Activated CD4-positive, alpha-beta T cell treated with anti-CD3 and anti-CD28 coated beads, Interleukin-2, amount 50 U/mL, for 1 hour (primary cell): Measurements from ENCODE around the gene LTBP3.
A peak's percentile ranks its signal among the peaks of the same experiment; 100 is the strongest.
"Not testable (repeated sequence)": the region's sequence is repeated elsewhere in the genome, so short reads cannot be mapped to it uniquely, and the experiment has no call there.

Experiments used
- DNase-seq: peaks from one replicate; pipeline ENCODE4 v3.0.0-alpha.2; 2020

Gene LTBP3

DNA sequence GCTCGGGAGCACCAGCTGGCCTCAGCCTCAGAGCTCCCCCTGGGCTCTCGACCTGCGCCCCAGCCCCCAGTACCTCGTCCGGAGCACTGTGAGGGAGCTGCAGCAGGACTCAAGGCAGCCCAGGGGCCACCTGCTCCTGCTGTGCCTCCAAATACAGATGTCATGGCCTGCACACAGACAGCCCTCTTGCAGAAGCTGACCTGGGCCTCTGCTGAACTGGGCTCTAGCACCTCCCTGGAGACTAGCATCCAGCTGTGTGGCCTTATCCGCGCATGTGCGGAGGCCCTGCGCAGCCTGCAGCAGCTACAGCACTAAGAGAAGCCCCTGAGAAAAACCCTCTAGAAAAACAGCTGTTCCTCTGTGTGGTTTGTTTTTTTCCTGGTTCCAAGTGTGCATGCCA is 13.3 kb upstream of the LTBP3 start:
- no peak for DNase-seq

DNA sequence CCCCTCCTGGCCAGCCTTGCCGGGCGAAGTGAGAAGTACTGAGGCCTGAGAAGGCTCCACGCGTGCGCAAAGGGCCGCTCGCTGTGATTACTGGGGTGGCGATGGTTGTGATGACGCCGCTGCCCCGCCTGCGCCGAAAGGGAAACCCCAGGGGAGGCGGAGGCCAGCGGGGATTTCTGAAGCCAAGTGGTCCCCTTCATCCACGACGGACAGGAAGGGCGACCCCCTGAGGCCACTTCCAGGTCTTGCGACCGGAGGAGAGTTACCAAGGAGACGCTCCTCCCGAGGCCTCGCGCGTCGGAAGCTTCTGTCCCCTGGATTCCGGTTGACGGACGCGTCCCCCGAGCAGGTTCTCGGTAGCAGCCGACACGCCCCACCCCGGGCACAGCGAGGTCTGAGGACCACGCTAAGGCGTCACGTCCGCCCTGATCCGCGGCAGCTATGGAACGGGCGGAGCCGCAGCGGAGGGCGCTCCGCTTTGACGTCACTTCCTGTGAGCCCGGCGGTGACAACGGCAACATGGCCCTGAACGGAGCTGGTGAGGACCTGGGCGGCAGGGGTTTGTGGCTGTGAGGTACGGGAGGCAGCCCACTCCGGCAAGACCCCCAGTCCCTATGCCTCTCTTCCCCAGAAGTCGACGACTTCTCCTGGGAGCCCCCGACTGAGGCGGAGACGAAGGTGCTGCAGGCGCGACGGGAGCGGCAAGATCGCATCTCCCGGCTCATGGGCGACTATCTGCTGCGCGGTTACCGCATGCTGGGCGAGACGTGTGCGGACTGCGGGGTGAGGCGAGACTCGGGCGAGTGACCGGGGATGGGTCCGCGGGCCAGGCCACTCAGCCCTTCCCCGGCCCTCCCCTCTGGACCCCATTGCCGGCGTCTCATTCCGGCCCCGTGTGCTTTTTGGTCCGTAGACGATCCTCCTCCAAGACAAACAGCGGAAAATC is 12.1 kb upstream of the LTBP3 start, which contains the start of gene ZNRD2:
Gene ZNRD2, plus strand, starts transcription at position 505 of the 946 bp plus-strand sequence. Its CDS starts 15 bp downstream, at position 520.
- DNase-seq = peak; percentile 98

DNA sequence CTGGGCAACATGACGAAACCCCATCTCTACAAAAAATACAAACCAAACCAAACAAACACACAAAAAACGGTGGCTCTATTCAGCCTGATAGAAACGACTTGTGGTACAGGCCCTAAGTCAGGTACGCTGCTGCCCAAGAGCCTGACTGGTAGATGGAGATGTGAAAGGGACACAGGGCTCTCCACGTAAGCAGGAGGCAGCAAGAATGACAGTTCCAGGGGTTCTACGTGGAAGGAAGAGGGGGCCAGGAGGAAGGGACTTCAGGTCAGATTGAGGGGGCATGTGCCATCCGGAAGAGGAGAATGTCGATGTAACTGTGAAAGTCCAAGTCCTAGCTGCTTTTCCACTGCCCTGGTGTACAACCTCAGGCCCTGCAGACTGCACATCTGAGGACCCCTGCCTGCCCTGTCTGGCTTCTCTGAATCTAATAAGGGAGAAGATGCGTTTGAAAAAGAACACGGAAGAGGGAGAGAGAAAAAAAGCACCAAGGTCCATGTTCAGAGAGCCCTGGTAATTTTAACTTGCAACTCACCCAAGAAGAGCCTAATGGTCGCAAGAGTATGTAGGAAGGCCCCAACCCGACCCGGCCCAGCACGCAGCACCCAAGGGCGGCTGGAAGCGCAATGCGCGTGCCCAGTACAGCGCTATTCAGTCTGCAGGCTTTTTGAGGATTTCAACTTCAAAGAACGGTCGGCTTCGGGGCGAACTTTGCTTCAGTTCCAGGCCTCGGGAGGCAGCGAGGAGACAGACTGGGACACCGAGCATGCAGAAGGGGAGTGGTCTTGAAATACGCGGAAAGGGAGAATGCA is 11.2 kb upstream of the LTBP3 start:
- DNase-seq = no peak

DNA sequence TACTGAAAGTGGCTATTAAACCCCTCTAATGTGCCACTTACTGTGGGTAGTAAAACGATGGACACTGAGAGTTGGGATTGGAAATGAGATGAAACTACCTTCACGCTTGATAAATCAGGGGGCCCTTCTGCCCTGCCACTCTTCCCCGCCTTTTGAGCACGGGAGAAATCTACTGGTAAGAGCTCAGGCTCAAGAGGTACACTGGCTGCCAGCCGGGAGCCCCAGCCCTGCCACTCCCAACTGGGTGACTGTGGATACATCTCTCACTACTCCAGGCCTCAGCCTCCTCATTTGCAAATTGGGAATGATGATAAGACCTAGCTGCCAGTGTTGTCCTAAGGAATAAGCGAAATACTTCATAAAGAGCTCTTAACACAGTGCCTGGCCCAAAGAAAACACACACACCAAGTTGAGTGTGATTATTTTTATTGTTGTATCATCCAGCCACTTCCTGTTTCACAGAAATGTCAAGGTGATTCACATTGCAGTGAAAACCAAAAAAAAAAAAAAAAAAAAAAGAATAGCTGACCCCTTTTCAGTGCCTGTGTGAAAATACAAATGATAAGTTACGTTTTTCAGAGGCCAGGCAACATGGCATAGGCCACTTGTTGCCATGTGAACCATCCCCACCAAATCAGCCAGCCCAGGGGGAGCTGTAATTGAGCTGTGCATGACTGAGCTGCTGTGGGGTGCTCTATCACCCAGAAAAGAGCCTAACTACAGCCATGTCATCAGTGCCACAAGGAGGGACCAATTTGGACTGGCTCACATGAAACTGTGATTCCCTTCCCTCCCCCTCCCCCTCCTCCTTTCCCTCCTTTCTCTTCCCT is 7.7 kb upstream of the LTBP3 start:
- no peak for DNase-seq

DNA sequence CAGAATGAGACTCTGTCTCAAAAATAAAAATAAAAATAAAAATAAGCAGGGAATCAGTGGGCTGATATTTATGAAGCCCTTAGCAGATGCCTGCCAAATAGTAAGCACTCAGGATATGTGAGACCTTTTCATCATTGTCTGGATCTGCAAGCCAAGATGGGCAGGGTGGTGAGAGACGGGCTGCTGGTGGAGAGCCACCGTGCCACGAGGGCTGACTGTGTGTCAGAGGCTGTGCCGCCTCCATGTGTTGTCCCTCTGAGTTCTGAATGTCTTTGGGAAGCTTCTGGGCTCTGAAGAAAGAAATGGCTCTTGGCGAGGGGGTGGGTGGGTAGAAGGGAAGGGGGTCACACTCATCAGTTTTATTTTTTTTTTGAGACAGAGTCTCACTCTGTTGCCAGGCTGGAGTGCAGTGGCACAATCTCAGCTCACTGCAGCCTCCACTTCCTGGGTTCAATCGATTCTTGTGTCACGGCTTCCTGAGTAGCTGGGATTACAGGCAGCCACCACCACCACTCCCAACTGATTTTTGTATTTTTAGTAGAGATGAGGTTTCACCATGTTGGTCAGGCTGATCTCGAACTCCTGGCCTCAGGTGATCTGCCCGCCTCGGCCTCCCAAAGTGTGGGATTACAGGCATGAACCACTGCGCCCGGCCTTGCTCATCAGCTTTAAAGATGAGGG is 6.9 kb upstream of the LTBP3 start:
- not testable (repeated sequence) for DNase-seq

DNA sequence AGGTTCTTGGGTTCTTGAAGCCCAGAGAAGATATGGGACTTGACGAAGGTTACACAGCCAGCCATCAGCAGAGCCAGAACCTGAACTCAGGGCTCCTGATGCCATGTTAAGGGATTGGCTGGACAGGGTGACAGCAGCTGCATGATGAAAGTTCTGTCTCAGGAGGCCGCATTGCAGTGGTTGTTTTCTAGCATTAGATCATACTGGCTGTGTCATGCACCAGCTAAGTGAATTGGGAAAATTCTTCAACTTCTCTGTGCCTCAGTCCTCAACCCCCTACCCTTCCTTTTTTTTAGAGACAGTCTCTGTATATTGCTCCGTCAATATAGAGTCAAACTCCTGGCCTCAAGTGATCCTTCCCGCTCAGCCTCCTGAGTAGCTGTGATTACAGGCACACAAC is 5.4 kb upstream of the LTBP3 start:
- DNase-seq = no peak

DNA sequence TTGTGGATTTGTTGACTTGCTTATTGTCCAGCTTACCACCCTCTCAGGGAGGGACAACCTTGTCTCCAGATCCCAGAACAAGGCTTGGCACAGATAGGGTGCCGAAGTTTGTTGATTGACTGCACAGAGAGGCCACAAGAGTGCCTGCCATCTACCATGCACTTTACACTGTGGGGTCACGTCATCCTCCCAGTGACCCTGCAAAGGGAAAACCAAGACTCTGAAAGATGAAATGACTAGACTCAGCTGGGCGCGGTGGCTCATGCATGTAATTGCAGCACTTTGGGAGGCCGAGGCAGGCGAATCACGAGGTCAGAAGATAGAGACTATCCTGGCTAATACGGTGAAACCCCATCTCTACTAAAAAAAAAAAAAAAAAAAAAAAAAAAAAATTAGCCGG is 4.6 kb upstream of the LTBP3 start:
- no peak for DNase-seq

DNA sequence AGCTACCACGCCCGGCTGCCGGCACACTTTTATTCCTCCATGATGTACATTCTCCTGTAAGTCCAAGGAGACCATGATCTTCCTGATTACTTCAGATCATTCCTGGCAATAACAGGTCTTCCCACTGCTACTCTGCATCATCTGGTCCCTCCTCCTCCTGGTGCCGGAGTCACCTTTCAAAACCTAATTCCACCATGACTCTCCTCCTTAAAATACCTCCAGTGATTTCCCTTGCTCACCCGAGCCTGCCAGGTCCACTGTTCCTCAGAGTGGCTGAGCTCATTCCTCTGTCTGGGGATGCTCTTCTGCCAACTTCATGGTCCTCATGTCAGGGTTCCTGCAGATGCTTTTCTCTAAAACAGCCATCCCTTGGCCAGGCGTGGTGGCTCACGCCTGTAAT is 3.9 kb upstream of the LTBP3 start:
- no peak for DNase-seq

DNA sequence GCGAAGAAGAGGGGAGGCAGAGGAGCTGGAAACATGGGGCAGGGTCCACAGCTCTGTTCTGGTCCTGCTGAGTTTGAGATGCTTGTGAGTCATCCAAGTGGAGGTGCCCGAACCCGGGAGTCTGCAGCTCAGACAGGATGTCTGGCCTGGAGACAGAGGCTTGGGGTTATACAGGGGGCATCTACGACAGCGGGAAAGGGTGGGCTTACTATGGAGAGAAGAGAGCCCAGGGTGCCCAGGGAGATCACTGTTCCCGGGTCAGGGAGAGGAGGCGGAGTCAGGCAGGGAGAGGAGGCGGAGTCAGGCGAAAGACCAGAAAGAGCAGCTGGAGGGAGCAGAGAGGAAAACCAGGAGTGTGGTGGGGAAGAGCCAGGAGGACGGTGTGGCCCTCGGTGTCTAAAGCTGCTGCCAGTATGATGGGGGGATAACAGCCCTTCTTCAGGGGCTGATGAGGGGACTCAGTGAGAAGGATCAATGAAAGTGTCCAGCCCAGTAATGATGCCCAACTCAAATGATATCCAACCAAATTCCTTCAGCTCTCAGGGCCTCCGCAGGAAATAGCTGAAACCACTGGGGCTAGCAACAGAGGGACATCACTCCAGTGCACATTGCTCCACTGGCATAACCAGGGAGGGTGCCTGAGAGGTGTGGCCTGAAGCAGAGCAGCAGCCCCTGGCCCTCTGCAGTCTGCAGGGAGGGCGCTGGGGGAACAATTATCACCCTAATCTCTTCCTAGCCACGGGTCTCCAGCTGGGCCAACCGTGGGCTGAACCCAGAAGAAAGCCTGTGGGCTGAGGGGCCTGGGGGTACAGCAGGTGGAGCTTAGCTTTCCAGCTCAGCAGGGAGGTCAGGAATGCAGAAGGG is 2.6 kb upstream of the LTBP3 start:
- DNase-seq = no peak

DNA sequence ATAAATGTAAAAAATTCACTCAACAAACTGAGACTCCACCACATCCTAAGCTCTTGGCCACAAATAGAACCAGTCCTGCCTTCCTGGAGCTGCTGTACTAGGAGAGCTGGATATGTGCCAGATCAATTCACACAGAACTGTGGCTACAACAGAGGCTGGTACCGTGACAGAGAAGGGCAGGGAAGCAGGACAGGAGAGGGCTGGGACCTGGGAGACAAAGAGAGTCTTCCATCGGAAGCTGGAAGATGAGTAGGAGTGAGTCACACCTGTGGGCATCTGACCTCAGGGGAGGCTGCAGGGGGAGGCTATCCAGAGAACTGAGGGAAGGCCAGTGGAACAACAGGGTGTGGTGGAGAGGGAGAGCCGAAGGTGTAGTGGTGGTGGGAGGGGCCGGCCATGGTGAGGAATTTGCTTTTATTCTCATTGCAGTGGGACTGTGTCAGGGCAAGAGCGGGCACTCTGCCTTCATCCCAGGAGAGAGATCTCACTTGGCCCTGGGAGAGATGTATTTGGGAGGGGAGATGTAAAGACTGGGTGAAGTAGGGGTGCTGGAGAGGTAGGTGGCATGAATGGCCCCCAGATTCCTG is 1.9 kb upstream of the LTBP3 start:
- DNase-seq = no peak

DNA sequence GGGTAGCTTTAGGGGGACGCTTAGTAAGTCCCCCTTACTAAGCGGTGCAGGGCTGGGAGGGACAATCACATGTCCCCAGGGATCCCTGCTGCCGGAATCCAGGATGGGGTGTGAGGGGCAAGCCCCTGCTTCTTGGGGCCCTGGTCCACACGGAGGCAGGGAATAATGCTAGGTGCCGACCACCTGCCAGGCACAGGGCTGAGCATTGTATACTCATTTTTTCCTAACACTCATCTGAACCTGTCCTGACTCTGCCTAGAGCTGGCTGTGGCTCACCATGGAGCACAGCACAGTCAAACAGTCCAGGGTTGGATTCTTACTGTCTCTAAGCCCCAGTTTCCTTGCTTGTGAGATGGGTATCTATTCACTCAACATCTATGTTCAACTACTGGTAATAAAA is 1.4 kb upstream of the LTBP3 start:
- DNase-seq = no peak

DNA sequence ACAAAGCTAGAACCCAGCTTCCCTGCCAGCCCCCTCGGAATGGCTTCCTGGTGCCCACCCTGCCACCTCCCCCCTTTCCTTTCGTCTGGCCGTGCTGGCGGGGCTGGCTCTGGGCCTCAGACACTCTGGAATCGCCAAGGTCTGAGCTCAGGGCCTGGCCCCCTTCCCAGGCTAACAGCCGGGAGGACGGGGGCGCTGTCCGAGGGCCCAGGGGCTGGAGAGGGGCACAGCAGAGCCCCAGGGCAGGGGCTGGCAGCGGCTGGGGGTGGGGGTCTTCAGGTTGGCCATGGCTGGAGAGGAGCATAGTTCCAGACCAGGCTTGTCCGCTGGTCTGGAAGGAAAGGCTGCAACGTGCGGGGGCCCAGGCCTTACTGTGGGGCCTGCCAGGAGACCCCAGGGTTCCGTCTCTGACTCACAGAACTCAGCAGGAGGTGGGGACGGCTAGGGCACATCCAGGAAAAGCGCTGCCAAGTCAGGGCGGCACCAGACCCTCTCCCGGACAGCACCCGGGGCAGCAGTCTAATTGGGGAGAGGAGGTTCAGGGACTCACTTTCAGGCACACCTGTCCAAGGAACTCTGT is 861 bp upstream of the LTBP3 start:
- DNase-seq = no peak

DNA sequence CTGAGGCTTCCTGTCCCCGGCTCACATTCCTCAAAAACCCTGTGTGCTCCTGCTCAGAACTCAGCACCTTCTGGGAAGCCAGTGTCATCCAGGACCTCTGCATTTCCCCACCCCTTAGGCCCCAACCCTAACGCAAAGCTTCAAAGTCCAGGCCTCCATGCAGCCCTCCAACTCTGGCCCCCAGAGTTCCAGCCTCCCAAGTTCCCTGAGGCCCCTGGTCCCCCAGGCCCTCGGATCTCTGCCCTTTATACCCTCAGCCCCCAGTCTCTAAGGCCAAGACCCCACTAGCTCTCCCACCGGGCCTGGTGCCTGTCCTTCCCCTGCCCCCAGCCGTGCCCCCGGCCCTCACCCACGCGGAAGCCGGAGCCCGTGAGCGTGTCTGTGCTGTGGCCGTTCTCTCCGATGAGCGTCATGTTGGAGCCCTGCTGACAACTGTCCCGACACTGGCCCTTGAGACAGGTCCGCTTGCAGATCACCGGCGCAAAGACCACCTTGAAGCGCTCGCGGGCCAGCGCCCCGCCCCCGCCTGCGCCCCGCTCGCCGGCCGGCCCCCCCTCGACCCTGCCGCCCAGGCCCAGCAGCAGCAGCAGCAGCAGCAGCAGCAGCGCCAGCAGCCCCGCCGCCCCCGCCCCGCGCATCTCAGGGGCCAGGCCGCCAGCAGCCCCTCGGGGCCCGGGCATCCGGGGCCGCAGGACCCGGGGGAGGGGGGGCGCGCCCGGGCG is 718 bp downstream of the LTBP3 start:
- DNase-seq = no peak

DNA sequence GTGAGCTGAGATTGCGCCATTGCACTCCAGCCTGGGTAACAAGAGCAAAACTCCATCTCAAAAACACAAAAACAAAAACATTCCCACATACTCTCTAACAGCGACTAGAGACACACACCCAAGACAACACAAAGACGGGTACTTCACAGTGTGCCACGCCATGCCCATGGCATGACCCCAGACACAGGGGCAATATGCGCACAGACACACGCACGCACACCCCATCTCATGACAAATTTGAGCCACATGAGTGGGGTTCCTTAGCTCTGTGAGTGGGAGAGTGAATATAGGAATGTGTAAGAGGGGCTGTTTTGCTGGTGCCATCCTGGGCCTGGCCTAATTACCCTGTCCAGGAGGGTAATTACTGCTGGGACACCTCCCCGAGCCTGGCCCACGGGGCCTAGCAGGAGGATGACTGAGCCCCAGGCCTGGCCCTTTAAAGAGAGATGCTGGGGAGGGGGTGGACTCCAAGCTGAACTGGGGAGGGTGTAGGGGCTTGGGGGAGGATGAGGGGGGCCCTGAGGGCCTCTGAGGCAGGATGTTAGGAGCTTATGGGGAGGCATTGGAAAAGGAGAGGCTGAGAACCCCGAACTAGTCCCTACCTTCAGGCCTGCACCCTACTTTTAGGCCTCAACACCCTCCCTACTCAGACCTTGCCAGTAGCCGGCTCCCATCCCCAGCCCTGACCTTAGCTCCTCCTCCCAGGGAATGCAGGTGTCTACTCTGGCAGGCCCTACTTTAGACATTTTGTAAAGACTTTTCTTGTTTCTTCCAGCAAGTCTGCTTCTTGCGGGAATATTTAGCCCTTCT is 1.5 kb downstream of the LTBP3 start:
- no peak for DNase-seq

DNA sequence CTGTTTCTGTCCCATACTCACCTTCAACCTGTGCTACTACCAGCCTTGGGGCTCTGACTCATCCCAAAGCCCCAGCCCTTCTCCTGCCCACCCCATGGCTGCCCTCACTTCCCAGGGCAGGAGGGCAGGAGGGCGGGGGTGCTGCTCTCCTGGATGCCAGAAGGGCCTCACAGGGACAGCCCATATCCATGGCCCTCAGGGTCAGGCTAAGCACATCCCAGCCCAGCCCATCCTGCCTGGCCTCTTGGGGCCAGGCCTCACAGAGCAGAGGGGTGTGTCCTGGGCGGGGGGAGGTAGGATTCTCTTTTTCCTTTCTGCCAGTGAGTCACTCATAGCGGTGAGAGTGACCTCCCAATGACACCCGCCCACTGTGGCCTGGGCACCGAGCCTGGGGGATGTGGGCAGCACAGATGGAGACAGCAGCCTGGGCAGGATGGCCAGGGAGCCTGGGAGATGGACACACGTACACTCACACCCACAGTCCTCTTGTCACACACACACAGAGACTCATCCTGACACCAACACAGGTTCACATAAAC is 2.4 kb downstream of the LTBP3 start:
- DNase-seq = no peak

DNA sequence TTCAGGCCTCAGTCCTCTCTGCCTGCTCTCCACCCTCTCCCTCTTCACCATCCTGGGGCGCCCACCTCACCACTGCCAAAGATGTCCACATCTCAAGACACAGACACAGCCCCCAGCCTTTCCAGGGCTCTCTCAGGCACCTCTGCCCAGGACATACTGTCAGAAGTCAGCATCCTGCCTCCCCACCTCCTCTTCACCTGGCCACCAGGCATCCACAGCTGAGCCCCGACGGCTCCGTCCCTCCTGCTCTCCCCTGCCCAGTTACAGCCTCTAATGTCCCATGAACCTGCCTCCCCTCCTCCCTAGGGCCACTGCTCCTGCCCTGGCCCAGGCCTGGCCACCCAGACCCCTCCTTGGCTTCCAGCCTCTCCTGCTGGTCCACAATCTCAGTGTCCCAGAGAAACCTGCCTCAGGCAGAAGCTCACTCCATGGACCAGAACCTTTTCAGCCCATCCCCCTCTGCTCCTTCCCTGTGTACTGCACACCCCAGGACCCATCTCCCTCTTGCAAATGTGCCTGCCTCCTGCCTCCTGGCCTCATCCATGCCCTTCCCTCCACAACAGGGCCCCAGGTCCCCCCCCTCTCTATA is 3.2 kb downstream of the LTBP3 start:
- DNase-seq = no peak

DNA sequence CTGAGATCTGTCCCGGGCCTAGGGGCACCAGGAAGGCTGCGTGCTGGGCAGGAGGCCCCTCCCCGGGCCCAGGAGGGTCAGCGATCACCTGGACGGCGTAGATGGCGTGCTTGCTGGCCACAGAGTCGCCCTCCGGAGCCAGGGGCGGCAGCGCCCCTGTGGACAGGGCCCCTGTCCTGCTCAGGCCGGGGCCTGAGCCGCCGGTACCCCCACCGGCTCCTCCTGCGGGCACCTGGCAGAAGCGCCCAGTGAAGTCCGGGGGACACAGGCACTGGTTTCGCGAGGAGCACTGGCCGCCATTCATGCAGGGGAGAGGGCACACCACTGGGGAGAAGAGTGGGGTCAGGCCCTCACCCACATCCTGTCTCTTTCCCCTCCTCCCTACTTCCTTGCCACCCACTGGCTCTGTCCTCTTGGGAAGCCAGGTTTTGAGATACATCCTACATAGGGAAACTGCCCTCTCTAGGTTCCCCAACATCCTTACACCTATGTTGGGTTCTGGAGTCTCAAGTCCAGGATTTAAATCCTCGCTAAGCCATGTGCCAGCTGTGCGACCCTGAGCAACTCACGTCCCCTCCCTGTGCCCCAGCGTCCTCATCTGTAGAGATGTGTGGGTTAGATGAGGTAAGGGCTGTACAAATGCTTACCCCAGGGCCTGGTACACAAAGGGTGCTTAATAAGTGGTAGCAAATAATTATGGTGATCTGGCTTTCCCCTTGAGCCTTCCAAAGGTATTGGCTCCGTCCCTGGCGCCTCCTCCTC is 3.9 kb downstream of the LTBP3 start:
- DNase-seq = no peak
